Tibial artery (tissue), 4 donors: ENCODE measurements around the gene F8.

ENCODE experiments used
- DNase-seq, 2 donors: peaks; one replicate each; pipeline ENCODE4 v3.0.0-alpha.2; 2019
- H3K27ac ChIP-seq, 2 donors: fragments of 200-600 bp; sonication (generic) in 1 of 2; 1 replicate in 1 of 2; 2 replicates in 1 of 2; pipeline ENCODE4 v1.5.1; 2018 to 2019; ENCODE audit warnings: mild to moderate bottlenecking in 1 of 2
- H3K27me3 ChIP-seq, 2 donors: fragments of 200-600 bp; sonication (generic) in 1 of 2; one replicate each; pipeline versions ENCODE4 v1.5.1 to v1.6.0; 2016 to 2019
- H3K36me3 ChIP-seq, 3 donors: fragments of 200-600 bp; sonication (generic) in 2 of 3; one replicate each; pipeline ENCODE4 v1.5.1; 2016 to 2019; ENCODE audit warnings: mild to moderate bottlenecking in 2 of 3
- H3K4me1 ChIP-seq, 4 donors: fragments of 200-600 bp; sonication (generic) in 2 of 4; 1 replicate in 3 of 4; 2 replicates in 1 of 4; pipeline ENCODE4 v1.5.1; 2016 to 2019
- H3K4me3 ChIP-seq, 2 donors: fragments of 200-600 bp; sonication (generic) in 1 of 2; 1 replicate in 1 of 2; 2 replicates in 1 of 2; pipeline ENCODE4 v1.5.1; 2018 to 2019; ENCODE audit warnings: mild to moderate bottlenecking in 2 of 2
- H3K9me3 ChIP-seq, 3 donors: fragments of 200-600 bp; sonication (generic) in 1 of 3; one replicate each; pipeline ENCODE4 v1.5.1; 2016 to 2019
- CTCF ChIP-seq, 2 experiments: fragments of 200-600 bp in 1 of 2; fragments of 450-650 bp in 1 of 2; IDR thresholded peaks; one replicate each; pipeline ENCODE4 v1.5.1; 2017 to 2019; ENCODE audit warnings: antibody characterized with exemption in 2 of 2, mild to moderate bottlenecking in 1 of 2, moderate library complexity in 1 of 2
- intact Hi-C: fragments of 100-400 bp; cut with DNase I; formaldehyde crosslinking; loops from one replicate; pipeline ENCODE4 v1.15.0; 2023; ENCODE audit warnings: low total_unique reads

The F8 gene

GRCh38 chrX:155056471-155056870, 33.9 kb upstream of the F8 start:
- peaks cover 0 to 8% (median 0%) of the 10 kb centered on the region in 4 donors for H3K4me1 ChIP-seq
- H3K27me3 ChIP-seq, result no peaks in the 10 kb centered on the region
- TF ChIP-seq CTCF (IDR thresholded peaks at IDR 0.05), result no peak
- H3K4me3 ChIP-seq, result no peak overlapping the region
- H3K36me3 ChIP-seq, result peaks cover 0 to 5% (median 0%) of the 10 kb centered on the region in 3 donors
- no peak for DNase-seq
- intact Hi-C loops, result loop anchor here (5.0 kb wide), 1 partner anchor 74 kb away; no protein-coding TSS in a partner anchor
- no peaks in the 10 kb centered on the region for H3K9me3 ChIP-seq
- H3K27ac ChIP-seq, result peak overlapping the region in 1 of 2 donors; percentile 61

GRCh38 chrX:155055494-155055893, 33.0 kb upstream of the F8 start:
- Histone ChIP-seq H3K9me3 (no peaks in the 10 kb centered on the region), H3K27ac (no peak overlapping the region), H3K4me1 (peaks cover 0 to 8% (median 0%) of the 10 kb centered on the region in 4 donors), H3K36me3 (peaks cover 0 to 5% (median 0%) of the 10 kb centered on the region in 3 donors), H3K4me3 (no peak overlapping the region), H3K27me3 (no peaks in the 10 kb centered on the region)
- intact Hi-C loops, result loop anchor here (5.0 kb wide), 1 partner anchor 73 kb away; no protein-coding TSS in a partner anchor
- no peak for TF ChIP-seq CTCF (IDR thresholded peaks at IDR 0.05)
- DNase-seq, result no peak

- no peak for TF ChIP-seq CTCF (IDR thresholded peaks at IDR 0.05)
- intact Hi-C loops, result no loop called here
- Histone ChIP-seq H3K27me3 (no peaks in the 10 kb centered on the region), H3K36me3 (no peaks in the 10 kb centered on the region), H3K4me3 (no peak overlapping the region), H3K4me1 (peaks cover 0 to 8% (median 0%) of the 10 kb centered on the region in 4 donors), H3K9me3 (no peaks in the 10 kb centered on the region), H3K27ac (no peak overlapping the region)
- DNase-seq, result no peak
Measured at GRCh38 chrX:155054255-155054654, 31.7 kb upstream of the F8 start.

GRCh38 chrX:155053656-155054055, 31.1 kb upstream of the F8 start:
- Histone ChIP-seq H3K27ac (no peak overlapping the region), H3K4me3 (no peak overlapping the region), H3K36me3 (no peaks in the 10 kb centered on the region), H3K9me3 (no peaks in the 10 kb centered on the region), H3K27me3 (no peaks in the 10 kb centered on the region), H3K4me1 (peaks cover 0 to 8% (median 0%) of the 10 kb centered on the region in 4 donors)
- intact Hi-C loops, result no loop called here
- no peak for DNase-seq
- TF ChIP-seq CTCF (IDR thresholded peaks at IDR 0.05), result no peak

- no peaks in the 10 kb centered on the region for H3K9me3 ChIP-seq
- no peak for DNase-seq
- no peak overlapping the region for H3K4me3 ChIP-seq
- intact Hi-C loops, result no loop called here
- no peak for TF ChIP-seq CTCF (IDR thresholded peaks at IDR 0.05)
- no peaks in the 10 kb centered on the region for H3K27me3 ChIP-seq
- no peaks in the 10 kb centered on the region for H3K36me3 ChIP-seq
- H3K27ac ChIP-seq, result no peak overlapping the region
- H3K4me1 ChIP-seq, result peaks cover 0 to 8% (median 0%) of the 10 kb centered on the region in 4 donors
Measured at GRCh38 chrX:155052738-155053498, 30.4 kb upstream of the F8 start.
